OCI-LY1 (cell line): ENCODE results near the gene MRPL19.

Source experiments
- H2AFZ ChIP-seq: fragments of 200-600 bp; sonication (generic), shearing (Covaris generic); 2 replicates; pipeline ENCODE4 v1.6.0; 2014; ENCODE audit warnings: antibody characterized with exemption, mild to moderate bottlenecking, low read length
- H3F3A ChIP-seq: fragments of 200-600 bp; sonication (generic), shearing (Covaris generic); 2 replicates; pipeline ENCODE4 v1.6.0; 2014; ENCODE audit warnings: mild to moderate bottlenecking, antibody characterized with exemption, low read length, moderate library complexity; ENCODE audit not compliant: insufficient read depth
- H3K27ac ChIP-seq: fragments of 200-600 bp; sonication (generic); 2 replicates; pipeline ENCODE4 v1.5.1; 2014; ENCODE audit warnings: low read length, mixed run types, mild to moderate bottlenecking, low read depth; ENCODE audit not compliant: poor library complexity, severe bottlenecking
- H3K27me3 ChIP-seq: fragments of 200-600 bp; sonication (generic); 2 replicates; pipeline ENCODE4 v1.6.0; 2014; ENCODE audit warnings: antibody characterized with exemption, mild to moderate bottlenecking, low read length, moderate library complexity; ENCODE audit not compliant: insufficient read depth
- H3K36me3 ChIP-seq: fragments of 200-600 bp; sonication (generic); 2 replicates; pipeline ENCODE4 v1.6.1; 2014; ENCODE audit warnings: mild to moderate bottlenecking, antibody characterized with exemption, low read length, moderate library complexity, mixed read lengths; ENCODE audit not compliant: insufficient read depth
- H3K4me1 ChIP-seq: fragments of 200-600 bp; sonication (generic); 2 replicates; pipeline ENCODE4 v1.5.1; 2014; ENCODE audit warnings: mild to moderate bottlenecking, low read length, moderate library complexity; ENCODE audit not compliant: insufficient read depth, severe bottlenecking
- H3K4me2 ChIP-seq: fragments of 200-600 bp; sonication (generic), shearing (Covaris generic); 2 replicates; pipeline ENCODE4 v1.6.1; 2014; ENCODE audit warnings: low read length
- H3K4me3 ChIP-seq: fragments of 200-600 bp; sonication (generic); 2 replicates; pipeline ENCODE4 v1.5.1; 2014; ENCODE audit warnings: low read length, low read depth, mild to moderate bottlenecking, mixed read lengths; ENCODE audit not compliant: poor library complexity, severe bottlenecking
- H3K79me2 ChIP-seq: fragments of 200-600 bp; shearing (Covaris generic); 2 replicates; pipeline ENCODE4 v1.6.1; 2016; ENCODE audit warnings: mixed run types, low read length, mixed read lengths; ENCODE audit not compliant: insufficient read depth
- H3K9ac ChIP-seq: fragments of 200-600 bp; sonication (generic), shearing (Covaris generic); 2 replicates; pipeline ENCODE4 v1.6.1; 2014; ENCODE audit warnings: mild to moderate bottlenecking, low read length, mixed read lengths
- H3K9me2 ChIP-seq: fragments of 200-600 bp; sonication (generic), shearing (Covaris generic); 2 replicates; pipeline ENCODE4 v1.6.1; 2014; ENCODE audit warnings: low read depth, mild to moderate bottlenecking, low read length, mixed read lengths
- H3K9me3 ChIP-seq: fragments of 200-600 bp; shearing (Covaris generic); 2 replicates; pipeline ENCODE4 v1.6.1; 2014; ENCODE audit warnings: low read length, mixed read lengths
- H4K20me1 ChIP-seq: fragments of 200-600 bp; sonication (generic), shearing (Covaris generic); 2 replicates; pipeline ENCODE4 v1.6.0; 2016; ENCODE audit warnings: mild to moderate bottlenecking, low read length; ENCODE audit not compliant: insufficient read depth
- CTCF ChIP-seq: fragments of 200-600 bp; sonication (generic), shearing (Covaris generic); IDR thresholded peaks from 2 replicates; pipeline ENCODE4 v1.5.1; 2017; ENCODE audit warnings: mild to moderate bottlenecking, antibody characterized with exemption, low read length, moderate library complexity, mixed read lengths
- EZH2 ChIP-seq: fragments of 200-600 bp; sonication (generic), shearing (Covaris generic); IDR thresholded peaks from 2 replicates; pipeline ENCODE4 v1.8.0; 2017; ENCODE audit warnings: borderline replicate concordance, mixed run types, mild to moderate bottlenecking, antibody characterized with exemption, low read length, moderate library complexity, mixed read lengths

The MRPL19 gene

GRCh38 chr2:75598589-75599155 lies 47.9 kb upstream of the MRPL19 start:
- H3K27ac ChIP-seq = no peak overlapping the region
- no peaks in the 10 kb centered on the region for H3K79me2 ChIP-seq
- no peak overlapping the region for H3K4me3 ChIP-seq
- H3K9ac ChIP-seq = no peak overlapping the region
- TF ChIP-seq EZH2 (no peak), CTCF (no peak)
- no peaks in the 10 kb centered on the region for H3K27me3 ChIP-seq
- no peaks in the 10 kb centered on the region for H3K9me3 ChIP-seq
- H3K4me1 ChIP-seq = no peaks in the 10 kb centered on the region
- H3K4me2 ChIP-seq = no peak overlapping the region
- H3F3A ChIP-seq = no peaks in the 10 kb centered on the region
- H3K9me2 ChIP-seq = no peaks in the 10 kb centered on the region
- no peaks in the 10 kb centered on the region for H4K20me1 ChIP-seq
- H2AFZ ChIP-seq = no peak overlapping the region
- no peaks in the 10 kb centered on the region for H3K36me3 ChIP-seq

GRCh38 chr2:75600461-75601011 lies 46.0 kb upstream of the MRPL19 start:
- Histone ChIP-seq H3F3A (no peaks in the 10 kb centered on the region), H3K27me3 (no peaks in the 10 kb centered on the region), H3K4me2 (no peak overlapping the region), H3K9me3 (no peaks in the 10 kb centered on the region), H4K20me1 (no peaks in the 10 kb centered on the region), H3K9ac (no peak overlapping the region), H3K79me2 (no peaks in the 10 kb centered on the region), H3K9me2 (no peaks in the 10 kb centered on the region), H3K4me1 (no peaks in the 10 kb centered on the region), H3K4me3 (no peak overlapping the region), H2AFZ (no peak overlapping the region), H3K27ac (no peak overlapping the region), H3K36me3 (no peaks in the 10 kb centered on the region)
- no peak for TF ChIP-seq EZH2
- TF ChIP-seq CTCF = no peak

GRCh38 chr2:75602724-75603342 lies 43.8 kb upstream of the MRPL19 start:
- H3K4me2 ChIP-seq = no peak overlapping the region
- H3K9me2 ChIP-seq = no peaks in the 10 kb centered on the region
- H4K20me1 ChIP-seq = no peaks in the 10 kb centered on the region
- no peaks in the 10 kb centered on the region for H3K79me2 ChIP-seq
- H3K27ac ChIP-seq = no peak overlapping the region
- no peak overlapping the region for H2AFZ ChIP-seq
- TF ChIP-seq EZH2 (no peak), CTCF (no peak)
- H3K4me3 ChIP-seq = no peak overlapping the region
- H3K36me3 ChIP-seq = no peaks in the 10 kb centered on the region
- H3K9ac ChIP-seq = no peak overlapping the region
- H3K27me3 ChIP-seq = no peaks in the 10 kb centered on the region
- H3K4me1 ChIP-seq = no peaks in the 10 kb centered on the region
- H3F3A ChIP-seq = no peaks in the 10 kb centered on the region
- no peaks in the 10 kb centered on the region for H3K9me3 ChIP-seq
